Retinal pigment epithelial cell (primary cell): ENCODE data around the gene OR1C1.
"Not testable (repeated sequence)": the region's sequence is repeated elsewhere in the genome, so short reads cannot be mapped to it uniquely, and the experiment has no call there.

ENCODE experiments used
- DNase-seq: peaks from one replicate; pipeline ENCODE4 v3.0.0-alpha.2; 2010; ENCODE audit warnings: low read depth
- H3K4me3 ChIP-seq: 2 replicates; pipeline ENCODE4 v1.5.1; 2011; ENCODE audit warnings: mild to moderate bottlenecking, low read length, control low read depth, moderate library complexity
- TF ChIP-seq, protein P1 (sequence below): conservative IDR thresholded peaks from 2 replicates; pipeline ENCODE4 v1.5.1; 2011; ENCODE audit warnings: low read depth, low read length, control low read depth, inconsistent platforms

OR1C1 gene

GRCh38 chr1:247746391-247746935 lies 13.9 kb downstream of the OR1C1 start:
- no peak overlapping the region for H3K4me3 ChIP-seq
- TF ChIP-seq, protein P1, sequence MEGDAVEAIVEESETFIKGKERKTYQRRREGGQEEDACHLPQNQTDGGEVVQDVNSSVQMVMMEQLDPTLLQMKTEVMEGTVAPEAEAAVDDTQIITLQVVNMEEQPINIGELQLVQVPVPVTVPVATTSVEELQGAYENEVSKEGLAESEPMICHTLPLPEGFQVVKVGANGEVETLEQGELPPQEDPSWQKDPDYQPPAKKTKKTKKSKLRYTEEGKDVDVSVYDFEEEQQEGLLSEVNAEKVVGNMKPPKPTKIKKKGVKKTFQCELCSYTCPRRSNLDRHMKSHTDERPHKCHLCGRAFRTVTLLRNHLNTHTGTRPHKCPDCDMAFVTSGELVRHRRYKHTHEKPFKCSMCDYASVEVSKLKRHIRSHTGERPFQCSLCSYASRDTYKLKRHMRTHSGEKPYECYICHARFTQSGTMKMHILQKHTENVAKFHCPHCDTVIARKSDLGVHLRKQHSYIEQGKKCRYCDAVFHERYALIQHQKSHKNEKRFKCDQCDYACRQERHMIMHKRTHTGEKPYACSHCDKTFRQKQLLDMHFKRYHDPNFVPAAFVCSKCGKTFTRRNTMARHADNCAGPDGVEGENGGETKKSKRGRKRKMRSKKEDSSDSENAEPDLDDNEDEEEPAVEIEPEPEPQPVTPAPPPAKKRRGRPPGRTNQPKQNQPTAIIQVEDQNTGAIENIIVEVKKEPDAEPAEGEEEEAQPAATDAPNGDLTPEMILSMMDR = no peak
- peak; percentile 50 for DNase-seq

DNA sequence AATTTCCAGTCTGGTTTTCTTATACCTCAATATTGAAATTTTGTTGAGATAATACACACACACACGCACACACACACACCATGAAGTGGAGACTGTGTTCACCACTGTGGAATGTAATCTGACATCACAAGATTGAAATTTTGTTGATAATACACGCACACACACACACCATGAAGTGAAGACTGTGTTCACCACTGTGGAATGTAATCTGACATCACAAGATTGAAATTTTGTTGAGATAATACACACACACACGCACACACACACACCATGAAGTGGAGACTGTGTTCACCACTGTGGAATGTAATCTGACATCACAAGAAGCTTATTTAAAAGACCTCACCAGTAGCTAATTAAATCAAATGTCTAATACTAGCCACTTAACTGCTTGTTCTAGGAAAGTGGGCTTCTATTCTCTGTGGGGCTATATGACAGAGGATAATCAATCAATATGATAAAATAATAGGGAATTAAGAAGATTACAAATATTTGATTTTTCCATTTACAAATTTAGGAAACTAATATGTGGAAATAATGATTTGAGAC lies 18.1 kb downstream of the OR1C1 start:
- H3K4me3 ChIP-seq = not testable (repeated sequence)
- peak; percentile 48 for DNase-seq

DNA sequence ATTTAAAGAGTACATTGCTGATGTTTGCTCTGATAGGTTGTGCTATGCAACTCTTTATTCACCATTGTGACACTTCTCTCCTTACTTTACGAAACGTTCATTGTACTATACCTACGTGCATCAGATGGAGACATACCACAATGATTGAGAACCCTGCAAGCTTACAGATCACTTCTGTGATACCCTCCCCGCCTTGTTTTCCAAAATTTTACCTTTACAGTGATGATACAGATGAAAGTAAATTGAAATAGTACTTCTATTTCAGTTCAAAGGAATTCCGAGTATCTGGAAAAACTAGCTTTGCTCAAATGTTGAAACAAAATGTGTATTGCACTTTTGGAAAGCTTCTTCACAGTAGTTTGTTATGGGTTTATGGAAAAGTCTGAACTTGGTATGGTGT lies 18.6 kb downstream of the OR1C1 start:
- no peak for DNase-seq
- TF ChIP-seq, protein P1 = no peak
- no peak overlapping the region for H3K4me3 ChIP-seq

DNA sequence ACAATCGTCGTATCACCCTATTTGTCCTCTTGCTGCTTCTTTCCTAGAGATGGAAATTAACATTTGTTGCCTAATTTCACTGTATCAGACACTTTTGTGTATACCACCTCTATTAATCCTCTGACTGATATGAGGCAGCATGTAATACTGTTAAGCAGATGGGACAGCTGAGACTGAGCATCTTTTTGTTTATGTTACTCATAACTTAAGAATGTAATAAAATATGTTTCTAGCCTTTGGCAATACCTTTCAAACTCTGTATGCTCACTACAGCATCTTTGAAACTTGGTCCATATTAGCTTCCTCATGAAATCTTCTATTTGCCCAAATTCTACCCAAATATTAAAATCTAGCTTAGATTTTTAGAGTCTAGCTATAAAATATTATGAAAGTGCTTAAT lies 19.6 kb downstream of the OR1C1 start:
- TF ChIP-seq, protein P1 = no peak
- H3K4me3 ChIP-seq = no peak overlapping the region
- no peak for DNase-seq

GRCh38 chr1:247738315-247738714 lies 22.0 kb downstream of the OR1C1 start, which contains the start of gene OR14K1:
OR14K1 (plus strand) TSS chr1:247738615; CDS start chr1:247738615, 0 bp downstream.
- no peak within 1 kb of the TSS for H3K4me3 ChIP-seq
- TF ChIP-seq, protein P1 = no peak
- no peak for DNase-seq

DNA sequence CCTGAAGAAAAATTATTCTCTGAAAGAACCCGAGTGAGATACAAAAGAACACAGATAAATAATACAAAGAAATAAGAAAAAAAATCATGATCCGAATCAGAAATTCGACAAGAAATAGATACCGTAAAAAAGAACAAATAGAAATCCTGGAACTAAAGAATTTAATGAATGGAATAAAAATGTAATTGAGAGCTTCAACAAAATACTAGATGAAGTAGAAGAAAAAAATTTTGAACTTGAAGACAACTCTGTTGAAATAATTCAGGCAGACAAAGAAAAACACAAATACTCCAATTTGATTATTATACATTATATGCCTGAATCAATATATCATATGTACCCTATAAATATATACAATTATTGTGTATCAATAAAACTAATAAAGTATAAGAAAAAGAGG lies 39.1 kb downstream of the OR1C1 start:
- no peak for DNase-seq
- TF ChIP-seq, protein P1 = no peak

GRCh38 chr1:247716546-247716945 lies 43.8 kb downstream of the OR1C1 start, which contains the start of gene OR6F1:
OR6F1 (minus strand) TSS chr1:247716646; CDS start chr1:247712755, 3,891 bp downstream.
- no peak within 1 kb of the TSS for H3K4me3 ChIP-seq
- TF ChIP-seq, protein P1 = no peak
- no peak for DNase-seq

More for the DNA sequence above, 39.1 kb downstream of the OR1C1 start:
- H3K4me3 ChIP-seq = no peak overlapping the region
